ENCODE measurements around the gene LPP. TPM values are rescaled to one million over a fixed set of nuclear protein-coding genes. Genes with fewer than 3 reads are reported as not detected.

The LPP gene
- total and polyA plus RNA-seq, 9 of the 15 experiments (the other 6 are each of a cell fraction or from before 2014, with no cell fraction given) = 0.07 to 0.18 TPM; not detected in 7

DNA sequence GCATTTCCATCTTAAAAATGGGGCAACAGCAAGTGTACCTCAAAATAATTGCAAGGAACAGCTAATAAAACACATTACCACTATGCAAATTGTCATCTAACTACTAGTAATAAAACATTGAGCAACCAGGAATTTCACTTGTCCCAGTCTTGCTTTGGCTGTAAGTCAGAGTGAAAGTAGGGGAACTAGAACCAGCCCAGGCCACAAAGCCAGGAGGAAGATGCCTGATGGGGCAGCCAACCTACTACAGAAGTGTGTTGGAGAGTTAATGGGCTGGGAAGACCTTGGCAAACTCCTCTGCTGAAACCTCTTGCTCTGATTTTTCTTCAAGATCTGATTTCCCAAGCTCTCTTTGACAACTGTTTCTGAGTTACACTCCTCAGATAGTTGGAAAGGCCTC, 40.2 kb upstream of the LPP start:
- no peaks in the 10 kb centered on the region for H3K36me3 ChIP-seq (ENCODE audit: control insufficient read depth, insufficient read depth, low read length)
- no peak for TF ChIP-seq JUNB (CRISPR knock-in tag; conservative IDR thresholded peaks at IDR 0.05)
- TF ChIP-seq, protein P1, sequence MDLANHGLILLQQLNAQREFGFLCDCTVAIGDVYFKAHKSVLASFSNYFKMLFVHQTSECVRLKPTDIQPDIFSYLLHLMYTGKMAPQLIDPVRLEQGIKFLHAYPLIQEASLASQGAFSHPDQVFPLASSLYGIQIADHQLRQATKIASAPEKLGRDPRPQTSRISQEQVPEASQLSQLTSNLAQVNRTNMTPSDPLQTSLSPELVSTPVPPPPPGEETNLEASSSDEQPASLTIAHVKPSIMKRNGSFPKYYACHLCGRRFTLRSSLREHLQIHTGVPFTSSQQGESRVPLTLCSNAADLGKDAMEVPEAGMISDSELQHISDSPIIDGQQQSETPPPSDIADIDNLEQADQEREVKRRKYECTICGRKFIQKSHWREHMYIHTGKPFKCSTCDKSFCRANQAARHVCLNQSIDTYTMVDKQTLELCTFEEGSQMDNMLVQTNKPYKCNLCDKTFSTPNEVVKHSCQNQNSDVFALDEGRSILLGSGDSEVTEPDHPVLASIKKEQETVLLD (IDR thresholded peaks at IDR 0.05) = no peak
- TF ChIP-seq, protein P2, sequence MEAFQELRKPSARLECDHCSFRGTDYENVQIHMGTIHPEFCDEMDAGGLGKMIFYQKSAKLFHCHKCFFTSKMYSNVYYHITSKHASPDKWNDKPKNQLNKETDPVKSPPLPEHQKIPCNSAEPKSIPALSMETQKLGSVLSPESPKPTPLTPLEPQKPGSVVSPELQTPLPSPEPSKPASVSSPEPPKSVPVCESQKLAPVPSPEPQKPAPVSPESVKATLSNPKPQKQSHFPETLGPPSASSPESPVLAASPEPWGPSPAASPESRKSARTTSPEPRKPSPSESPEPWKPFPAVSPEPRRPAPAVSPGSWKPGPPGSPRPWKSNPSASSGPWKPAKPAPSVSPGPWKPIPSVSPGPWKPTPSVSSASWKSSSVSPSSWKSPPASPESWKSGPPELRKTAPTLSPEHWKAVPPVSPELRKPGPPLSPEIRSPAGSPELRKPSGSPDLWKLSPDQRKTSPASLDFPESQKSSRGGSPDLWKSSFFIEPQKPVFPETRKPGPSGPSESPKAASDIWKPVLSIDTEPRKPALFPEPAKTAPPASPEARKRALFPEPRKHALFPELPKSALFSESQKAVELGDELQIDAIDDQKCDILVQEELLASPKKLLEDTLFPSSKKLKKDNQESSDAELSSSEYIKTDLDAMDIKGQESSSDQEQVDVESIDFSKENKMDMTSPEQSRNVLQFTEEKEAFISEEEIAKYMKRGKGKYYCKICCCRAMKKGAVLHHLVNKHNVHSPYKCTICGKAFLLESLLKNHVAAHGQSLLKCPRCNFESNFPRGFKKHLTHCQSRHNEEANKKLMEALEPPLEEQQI (IDR thresholded peaks at IDR 0.05) = no peak
- no peak for TF ChIP-seq ZNF778 (CRISPR knock-in tag; IDR thresholded peaks at IDR 0.05)
- TF ChIP-seq, protein P3, sequence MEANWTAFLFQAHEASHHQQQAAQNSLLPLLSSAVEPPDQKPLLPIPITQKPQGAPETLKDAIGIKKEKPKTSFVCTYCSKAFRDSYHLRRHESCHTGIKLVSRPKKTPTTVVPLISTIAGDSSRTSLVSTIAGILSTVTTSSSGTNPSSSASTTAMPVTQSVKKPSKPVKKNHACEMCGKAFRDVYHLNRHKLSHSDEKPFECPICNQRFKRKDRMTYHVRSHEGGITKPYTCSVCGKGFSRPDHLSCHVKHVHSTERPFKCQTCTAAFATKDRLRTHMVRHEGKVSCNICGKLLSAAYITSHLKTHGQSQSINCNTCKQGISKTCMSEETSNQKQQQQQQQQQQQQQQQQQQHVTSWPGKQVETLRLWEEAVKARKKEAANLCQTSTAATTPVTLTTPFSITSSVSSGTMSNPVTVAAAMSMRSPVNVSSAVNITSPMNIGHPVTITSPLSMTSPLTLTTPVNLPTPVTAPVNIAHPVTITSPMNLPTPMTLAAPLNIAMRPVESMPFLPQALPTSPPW (CRISPR knock-in tag; IDR thresholded peaks at IDR 0.05) = no peak
- TF ChIP-seq ZBED1 (IDR thresholded peaks at IDR 0.05) = no peak
- no peak for TF ChIP-seq NCOA1 (IDR thresholded peaks at IDR 0.05; ENCODE audit: low read depth)
- TF ChIP-seq, protein P4, sequence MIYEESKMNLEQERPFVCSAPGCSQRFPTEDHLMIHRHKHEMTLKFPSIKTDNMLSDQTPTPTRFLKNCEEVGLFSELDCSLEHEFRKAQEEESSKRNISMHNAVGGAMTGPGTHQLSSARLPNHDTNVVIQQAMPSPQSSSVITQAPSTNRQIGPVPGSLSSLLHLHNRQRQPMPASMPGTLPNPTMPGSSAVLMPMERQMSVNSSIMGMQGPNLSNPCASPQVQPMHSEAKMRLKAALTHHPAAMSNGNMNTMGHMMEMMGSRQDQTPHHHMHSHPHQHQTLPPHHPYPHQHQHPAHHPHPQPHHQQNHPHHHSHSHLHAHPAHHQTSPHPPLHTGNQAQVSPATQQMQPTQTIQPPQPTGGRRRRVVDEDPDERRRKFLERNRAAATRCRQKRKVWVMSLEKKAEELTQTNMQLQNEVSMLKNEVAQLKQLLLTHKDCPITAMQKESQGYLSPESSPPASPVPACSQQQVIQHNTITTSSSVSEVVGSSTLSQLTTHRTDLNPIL (CRISPR knock-in tag; IDR thresholded peaks at IDR 0.05) = no peak
- no peak for TF ChIP-seq NEUROD1 (IDR thresholded peaks at IDR 0.05; ENCODE audit: borderline replicate concordance, low read depth, low read length, partially characterized antibody)
- TF ChIP-seq CCAR2 (IDR thresholded peaks at IDR 0.05; ENCODE audit: low read depth, low read length) = no peak
- TF ChIP-seq KDM2B (CRISPR knock-in tag; IDR thresholded peaks at IDR 0.05) = no peak
- ChIA-PET CTCF (ENCODE audit: low intra/inter-chr PET ratio) (no interaction called here), POLR2A (no interaction called here)
- H3K9me1 ChIP-seq (ENCODE audit: control insufficient read depth, insufficient read depth, low read length) = no peaks in the 10 kb centered on the region
- in situ Hi-C loops (cut with MboI) = no loop called here
- no peak for ATAC-seq
- H3K79me2 ChIP-seq (ENCODE audit: control insufficient read depth, insufficient read depth, low read length) = no peaks in the 10 kb centered on the region
- H2AFZ ChIP-seq (ENCODE audit: low read depth, low read length) = no peak overlapping the region
- intact Hi-C loops (cut with micrococcal nuclease) = no loop called here
- H3K4me3 ChIP-seq = no peak overlapping the region
- no TSS peak for BruUV-seq (replicated peaks)
- no peaks in the 10 kb centered on the region for H3K9me3 ChIP-seq (replicated peaks; ENCODE audit: control insufficient read depth, insufficient read depth, low read depth, low read length)
- no peaks in the 10 kb centered on the region for H3K27me3 ChIP-seq (ENCODE audit: control insufficient read depth in 2 of 2, insufficient read depth in 2 of 2, low read length in 2 of 2)
- FAIRE-seq = no peak
- no peak for DNase-seq (ENCODE audit: extremely low read depth in 1 of 4, low spot score in 3 of 4)
- H3K27ac ChIP-seq (ENCODE audit: extremely low read depth, low read depth, low read length) = no peak overlapping the region
- no peak overlapping the region for H3K4me2 ChIP-seq (ENCODE audit: insufficient read depth, low read length)
- no peaks in the 10 kb centered on the region for H3K4me1 ChIP-seq (replicated peaks in 1 of 2; ENCODE audit: control insufficient read depth in 2 of 2, insufficient read depth in 2 of 2, low read length in 2 of 2)
- no peaks in the 10 kb centered on the region for H4K20me1 ChIP-seq (replicated peaks; ENCODE audit: control insufficient read depth, insufficient read depth, low read length)
- no peak overlapping the region for H3K9ac ChIP-seq (ENCODE audit: insufficient read depth in 1 of 2, low read depth in 2 of 2, low read length in 2 of 2)

All from K562 (cell line).